Measurements from ENCODE around the gene FSTL1. TPM values are rescaled to one million over a fixed set of nuclear protein-coding genes. Genes with fewer than 3 reads are reported as not detected.
A peak's percentile ranks its signal among the peaks of the same experiment; 100 is the strongest.

Gene FSTL1, protein sequence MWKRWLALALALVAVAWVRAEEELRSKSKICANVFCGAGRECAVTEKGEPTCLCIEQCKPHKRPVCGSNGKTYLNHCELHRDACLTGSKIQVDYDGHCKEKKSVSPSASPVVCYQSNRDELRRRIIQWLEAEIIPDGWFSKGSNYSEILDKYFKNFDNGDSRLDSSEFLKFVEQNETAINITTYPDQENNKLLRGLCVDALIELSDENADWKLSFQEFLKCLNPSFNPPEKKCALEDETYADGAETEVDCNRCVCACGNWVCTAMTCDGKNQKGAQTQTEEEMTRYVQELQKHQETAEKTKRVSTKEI
- total RNA-seq, result 157 and 193 TPM in 2 replicates
- polyA plus RNA-seq (2012), result 991 TPM

DNA sequence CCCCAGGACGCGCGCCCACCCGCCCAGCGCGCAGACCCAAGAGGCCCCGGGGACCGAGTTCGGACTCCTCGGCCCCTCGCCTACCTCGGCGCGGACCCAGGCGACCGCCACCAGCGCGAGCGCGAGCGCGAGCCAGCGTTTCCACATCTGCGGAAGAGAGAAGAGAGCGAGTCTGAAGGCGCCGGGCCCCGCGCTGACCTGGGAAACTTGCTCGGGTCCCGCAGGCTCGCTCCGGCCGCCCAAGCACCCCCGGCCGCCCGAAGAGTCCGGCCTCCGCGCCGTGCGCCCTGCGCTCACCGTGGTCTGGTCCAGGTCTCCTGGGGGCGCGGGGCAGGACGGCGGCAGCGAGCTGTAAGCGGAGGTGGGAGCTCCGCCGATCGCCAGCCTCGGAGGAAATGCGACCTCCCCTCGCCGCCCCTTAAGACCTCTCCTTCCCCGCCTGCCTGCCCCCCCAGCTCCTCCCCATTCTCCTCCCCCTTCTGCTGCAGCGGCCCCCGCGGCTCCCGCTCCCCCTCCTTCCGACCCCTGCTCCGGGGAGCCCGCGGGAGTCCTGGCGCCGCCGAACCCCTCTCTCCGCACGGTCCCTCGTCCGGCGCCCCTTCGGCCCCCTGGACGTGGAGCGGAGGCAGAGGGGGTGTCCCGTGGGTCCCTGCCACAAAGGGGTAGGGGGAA, at the start of gene FSTL1:
Gene FSTL1, minus strand, starts transcription at position 393 of the 672 bp plus-strand sequence. Its CDS starts 246 bp downstream, at position 147.
- peak; percentile 54 for DNase-seq (ENCODE audit: low read depth)

DNA sequence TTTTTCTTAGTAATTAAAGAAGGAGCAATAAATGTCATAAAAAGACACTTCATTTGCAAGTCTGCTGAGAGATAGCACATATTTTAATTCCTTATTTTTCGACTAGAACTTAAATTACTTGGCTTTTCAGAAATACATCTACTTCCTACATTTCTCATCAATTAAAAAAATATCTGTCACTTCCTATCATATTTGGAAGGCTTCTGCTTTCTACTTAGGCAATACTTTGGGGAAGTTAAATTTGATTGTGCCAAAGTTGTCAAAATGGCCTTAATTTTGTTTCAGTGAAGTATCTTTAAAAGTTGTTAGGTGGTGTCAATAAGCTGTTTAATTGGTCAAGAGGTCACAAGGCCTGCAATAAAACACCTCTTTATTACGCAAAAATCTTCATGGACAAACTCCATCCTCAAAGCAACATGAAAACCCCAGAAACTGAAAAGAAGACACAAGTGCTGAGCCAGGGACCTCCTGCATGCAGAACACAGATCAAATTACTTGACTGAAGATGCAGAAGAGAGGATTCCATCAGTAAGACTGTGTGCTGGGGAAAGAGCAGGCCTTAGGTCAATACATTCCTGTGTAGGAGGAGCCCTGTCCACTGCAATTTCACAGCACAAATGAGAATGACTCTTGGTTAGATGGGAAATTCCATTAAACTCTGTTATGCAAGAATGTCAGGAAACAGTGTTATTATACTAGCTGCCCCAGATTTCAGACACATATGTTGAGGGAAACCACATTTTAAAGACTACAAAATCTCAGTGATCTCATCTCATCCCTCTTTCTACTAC, 48.0 kb upstream of the FSTL1 start:
- peak; percentile 64 for DNase-seq (ENCODE audit: low read depth)

DNA sequence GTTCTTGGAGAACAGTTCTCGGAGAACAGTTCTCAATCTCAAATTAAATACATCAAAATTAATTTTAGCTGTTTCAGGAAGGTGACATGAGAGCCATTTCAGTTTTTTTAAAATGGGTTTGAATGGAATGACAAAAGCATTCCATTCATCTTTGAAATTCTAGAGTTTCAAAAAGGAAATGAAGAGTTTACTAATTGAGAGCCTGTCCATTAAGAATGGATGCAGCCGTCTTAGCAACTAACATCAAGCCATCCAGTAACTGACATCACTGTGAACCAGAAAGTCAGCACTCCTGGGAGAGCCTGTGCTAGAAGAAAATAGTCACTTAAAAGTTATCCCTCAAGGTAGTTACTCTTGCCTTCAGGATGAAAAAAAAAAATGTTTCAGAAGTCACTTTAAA, 47.0 kb upstream of the FSTL1 start:
- no peak for DNase-seq (ENCODE audit: low read depth)

DNA sequence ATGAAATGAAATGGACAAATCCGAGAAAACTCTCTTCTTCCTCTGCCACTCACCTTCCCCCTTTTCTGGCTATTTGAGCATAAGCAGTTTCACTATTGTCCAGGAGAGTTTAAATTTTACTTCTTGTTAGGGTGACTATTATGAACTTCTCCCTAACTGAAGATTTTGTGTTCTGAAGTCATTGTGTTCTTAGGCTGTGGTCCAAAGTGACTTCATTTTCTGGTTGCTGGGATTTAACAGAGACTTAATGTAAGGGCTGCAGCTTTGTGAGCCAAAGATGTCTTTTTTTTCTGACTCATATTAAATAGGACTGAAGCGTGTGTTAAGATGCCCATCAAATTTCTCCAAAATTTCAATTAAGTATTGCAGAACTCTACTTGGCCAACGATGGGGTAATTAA, 46.5 kb upstream of the FSTL1 start:
- peak; percentile 50 for DNase-seq (ENCODE audit: low read depth)

DNA sequence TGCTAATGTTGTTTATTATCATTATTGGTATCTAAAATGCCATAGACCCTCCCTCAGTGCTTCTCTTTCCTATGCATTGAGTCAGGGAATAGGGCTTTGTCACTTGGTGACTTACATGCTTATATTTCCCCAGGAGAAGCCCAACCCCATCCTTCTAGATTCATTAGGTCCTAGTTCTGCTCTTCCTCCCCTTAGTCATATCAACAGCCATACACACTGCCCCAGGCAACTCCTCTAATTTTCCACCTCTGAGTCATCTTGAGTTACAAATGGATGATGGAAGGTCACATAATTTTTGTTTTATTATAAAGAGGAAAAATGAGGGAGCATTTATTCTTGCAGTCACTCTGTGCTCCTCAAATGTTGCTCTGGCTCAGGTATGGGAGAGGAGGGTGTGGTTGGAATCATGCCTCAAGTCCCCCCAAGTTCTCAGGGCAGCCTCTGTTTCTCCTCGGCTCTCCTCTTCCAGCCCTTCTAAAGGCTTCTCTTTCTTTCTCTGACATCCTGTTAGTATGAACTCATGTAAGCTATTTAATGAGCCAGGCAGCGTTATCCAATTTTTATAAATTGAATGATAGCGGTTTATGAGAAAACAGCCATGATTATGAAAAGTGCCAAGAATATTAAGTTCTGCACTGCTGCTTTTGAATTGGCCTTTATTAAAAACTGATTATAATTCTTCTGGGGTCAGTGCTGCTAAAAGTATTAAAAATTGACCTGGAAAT, 45.6 kb upstream of the FSTL1 start:
- no peak for DNase-seq (ENCODE audit: low read depth)

DNA sequence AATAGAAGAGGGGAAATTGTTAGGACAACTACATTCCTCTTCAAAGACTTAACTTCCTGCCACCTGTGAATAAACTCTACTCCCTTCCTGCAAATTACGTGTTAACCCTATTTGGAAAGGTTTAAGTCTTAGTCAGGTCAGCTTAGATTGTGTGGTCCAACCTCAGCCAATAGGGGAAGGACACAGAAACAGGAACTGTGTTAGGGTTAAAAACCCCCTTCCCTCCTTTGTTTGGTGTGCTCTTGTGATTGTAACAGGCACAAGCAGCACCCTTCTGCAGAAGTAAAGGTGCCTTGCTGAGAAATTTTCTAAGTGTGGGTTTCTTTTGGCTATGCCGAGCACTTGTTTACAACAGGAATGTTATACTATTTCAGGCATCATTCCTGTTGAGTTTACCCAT, 45.0 kb upstream of the FSTL1 start:
- DNase-seq (ENCODE audit: low read depth), result no peak

DNA sequence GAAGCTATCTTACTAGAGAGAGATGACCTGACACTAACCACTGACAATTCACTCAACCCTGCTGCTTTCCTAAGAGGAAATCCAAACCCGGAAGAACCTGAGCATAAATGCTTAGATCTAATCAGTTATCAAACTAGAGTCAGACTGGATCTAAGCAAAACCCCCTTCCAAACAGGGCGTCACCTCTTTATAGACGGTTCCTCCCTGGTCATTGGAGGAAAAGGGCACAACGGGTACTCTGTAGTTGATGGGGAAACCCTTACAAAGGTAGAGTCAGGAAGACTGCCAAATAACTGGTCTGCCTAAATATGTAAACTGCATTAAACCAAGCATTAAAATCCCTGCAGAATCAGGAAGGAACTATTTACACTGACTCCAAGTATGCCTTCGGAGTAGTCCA, 41.3 kb upstream of the FSTL1 start:
- DNase-seq (ENCODE audit: low read depth), result no peak

DNA sequence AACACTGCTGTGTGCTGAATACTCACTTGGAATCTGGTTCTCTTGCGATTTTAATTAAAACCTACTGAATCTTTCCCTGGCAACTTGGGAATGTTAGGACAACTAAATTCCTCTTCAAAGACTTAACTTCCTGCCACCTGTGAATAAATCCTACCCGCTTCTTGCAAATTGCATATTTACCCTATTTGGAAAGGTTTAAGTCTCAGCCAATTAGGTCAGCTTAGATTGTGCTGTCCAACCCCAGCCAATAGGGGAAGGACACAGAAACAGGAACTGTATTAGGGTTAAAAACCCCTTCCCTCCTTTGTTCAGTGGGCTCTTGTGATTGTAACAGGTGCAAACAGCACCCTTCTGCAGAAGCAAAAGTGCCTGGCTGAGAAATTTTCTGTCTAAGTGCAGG, 38.6 kb upstream of the FSTL1 start:
- DNase-seq (ENCODE audit: low read depth), result no peak

DNA sequence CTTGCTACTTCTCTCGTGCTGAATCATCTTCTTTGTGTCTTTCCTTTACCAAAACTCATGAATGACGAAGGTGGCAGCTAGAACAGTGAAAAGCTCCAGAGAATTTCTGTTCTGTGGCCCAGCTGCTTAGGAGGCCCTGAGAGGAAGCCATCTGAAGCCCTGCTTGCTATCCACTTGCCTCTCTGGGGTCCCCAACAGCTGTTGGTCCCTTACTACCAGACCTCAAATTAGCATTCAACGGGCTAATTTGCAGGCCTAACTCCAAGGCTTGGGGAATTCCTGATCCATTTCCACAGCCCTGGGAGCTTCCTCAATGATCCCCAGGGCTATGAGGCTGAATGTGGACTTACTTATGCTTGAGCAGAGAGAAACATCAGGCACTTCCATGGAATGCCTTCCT, 37.5 kb upstream of the FSTL1 start:
- no peak for DNase-seq (ENCODE audit: low read depth)

DNA sequence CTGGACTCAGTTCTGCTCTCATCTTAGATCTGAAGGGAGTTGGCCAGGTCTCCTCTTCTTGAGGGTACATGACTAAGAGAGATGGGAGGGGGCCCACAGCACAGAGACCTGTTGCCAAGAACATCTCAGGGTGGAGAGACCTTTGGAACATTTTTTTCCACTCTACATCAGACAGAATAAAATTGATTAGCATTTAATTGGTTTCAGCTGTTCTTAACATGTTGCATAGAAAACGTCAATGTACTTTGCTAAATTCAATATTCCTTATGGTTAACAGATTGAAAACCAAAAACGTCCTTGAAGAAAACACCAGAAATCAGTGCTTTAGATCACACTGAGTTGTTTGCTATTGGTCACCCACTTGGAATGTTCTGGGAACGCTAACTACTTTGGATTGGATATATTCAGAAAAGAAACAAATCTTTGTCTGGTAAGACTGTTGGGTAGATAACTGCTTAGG, 36.4 kb upstream of the FSTL1 start:
- no peak for DNase-seq (ENCODE audit: low read depth)

DNA sequence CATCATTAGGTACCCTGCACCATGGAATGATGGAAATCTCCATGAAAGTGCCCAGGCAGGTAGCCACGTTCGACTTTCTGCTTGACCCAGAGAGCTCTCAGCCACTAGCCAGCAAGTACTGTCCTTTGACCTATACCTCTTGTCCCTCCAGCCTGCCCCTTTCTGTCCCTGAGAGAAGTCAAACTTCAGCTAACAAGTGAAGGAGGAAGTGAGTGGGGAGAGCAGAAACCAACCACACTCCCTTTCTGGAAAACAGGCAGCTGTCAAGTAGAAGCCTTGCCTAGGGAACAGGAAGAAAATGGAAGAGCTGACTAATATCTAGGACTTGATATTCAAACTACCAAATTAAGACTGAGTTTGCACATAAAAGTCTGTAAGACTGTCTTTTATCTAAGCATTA, 30.3 kb upstream of the FSTL1 start:
- DNase-seq (ENCODE audit: low read depth), result peak; percentile 41

DNA sequence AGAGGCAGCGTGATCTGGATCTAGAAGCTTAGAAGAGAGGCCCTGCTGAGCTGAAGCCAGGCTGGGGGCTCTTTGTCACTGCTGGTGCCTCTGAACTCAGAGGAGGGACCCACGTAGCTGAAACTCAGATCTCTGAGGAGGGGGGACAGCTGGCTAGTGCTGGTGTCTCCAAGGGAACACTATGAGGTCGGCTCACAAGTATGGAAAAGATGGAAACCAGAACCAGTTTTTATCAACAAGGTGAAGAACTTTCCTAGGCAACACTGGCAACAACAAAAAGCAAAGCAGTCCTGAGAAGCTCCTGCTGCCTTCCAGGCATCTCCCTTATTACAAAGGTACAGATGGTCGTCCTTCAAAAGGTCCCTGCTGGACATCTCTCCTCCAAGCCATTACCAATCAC, 27.0 kb upstream of the FSTL1 start:
- no peak for DNase-seq (ENCODE audit: low read depth)

DNA sequence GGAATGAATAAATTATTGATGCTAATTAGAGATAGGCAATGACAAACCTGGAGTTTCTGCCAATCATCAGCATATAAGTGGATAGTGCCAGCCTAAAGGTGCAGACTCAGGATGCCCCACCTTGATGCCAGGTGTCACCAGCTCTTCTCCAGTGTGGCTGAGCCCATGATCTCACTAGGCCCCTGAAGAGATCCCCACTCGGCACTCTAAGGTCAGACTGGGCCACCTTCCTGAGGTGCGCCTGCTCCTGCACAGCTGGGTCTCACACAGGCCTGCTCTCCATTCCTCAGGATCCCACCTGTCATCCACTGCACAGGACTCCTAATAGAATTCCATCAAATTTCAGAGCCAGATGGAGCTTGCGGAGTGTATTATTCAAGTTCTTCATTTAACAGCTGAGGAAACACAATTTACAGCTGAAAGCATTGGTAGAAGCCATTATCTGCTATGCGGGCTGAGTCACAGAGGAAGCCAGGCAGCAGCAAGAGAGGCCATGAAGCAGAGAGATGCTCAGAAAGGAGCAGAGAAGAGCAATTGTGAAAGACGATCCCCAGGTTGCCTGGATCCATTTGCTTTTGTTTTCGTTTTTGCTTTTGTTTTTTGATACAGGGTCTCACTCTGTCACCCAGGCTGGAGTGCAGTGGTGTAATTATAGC, 25.1 kb upstream of the FSTL1 start:
- no peak for DNase-seq (ENCODE audit: low read depth)

DNA sequence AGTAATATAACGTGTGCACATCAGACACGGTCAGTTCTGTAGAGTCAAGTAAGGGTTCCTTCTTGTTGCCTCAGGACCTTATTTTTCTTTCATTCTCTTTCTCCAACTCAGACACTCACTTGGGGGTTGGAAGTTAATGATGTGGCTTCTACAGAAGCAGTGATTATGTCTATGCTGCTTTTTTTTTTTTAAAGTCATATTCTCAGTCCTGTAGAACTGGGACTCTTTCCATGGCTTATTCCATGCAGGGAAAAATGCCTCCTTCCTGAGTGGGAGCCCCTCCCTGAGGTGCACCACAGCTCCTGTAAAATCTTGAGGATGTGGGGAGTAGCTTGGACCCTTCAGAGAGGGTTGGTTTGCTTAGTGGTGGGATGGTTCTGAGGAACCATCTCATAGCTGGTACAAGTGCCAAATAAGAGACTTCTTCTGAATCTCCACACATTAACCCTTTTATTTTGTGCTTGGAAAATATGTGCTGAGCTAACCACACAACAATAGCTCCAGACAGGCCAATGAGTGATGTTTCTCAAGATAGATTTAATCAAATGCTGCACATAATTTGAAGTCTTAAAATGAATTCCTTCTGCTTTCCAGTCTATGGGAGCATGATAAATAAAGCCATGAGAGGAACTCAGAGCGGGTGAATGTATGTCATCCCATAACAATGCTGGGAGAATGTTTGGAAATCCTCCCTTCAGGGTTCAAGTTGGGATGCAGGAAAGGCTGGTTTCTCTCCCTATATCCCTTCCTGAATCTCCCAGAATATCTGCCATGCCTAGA, 23.3 kb upstream of the FSTL1 start:
- DNase-seq (ENCODE audit: low read depth), result no peak

DNA sequence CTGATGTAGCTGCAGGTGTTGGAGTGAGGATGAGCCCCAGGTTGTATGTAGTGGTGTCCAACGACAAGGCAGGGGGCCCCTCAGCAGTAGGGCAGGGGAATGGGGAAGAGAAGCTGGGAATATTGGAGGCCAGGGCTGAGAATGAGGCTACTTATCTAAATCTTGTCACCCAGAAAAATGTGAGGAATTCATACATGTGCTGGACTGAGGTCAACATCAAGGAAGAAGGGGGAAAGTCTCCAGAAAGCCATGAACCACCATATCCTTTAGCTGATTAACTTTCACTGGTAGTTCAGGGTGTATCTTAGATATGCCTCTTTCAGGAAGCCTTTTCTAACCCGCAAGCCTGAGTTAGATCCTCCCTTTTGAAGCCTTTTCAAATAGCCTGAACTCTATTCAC, 22.6 kb upstream of the FSTL1 start:
- DNase-seq (ENCODE audit: low read depth), result no peak

DNA sequence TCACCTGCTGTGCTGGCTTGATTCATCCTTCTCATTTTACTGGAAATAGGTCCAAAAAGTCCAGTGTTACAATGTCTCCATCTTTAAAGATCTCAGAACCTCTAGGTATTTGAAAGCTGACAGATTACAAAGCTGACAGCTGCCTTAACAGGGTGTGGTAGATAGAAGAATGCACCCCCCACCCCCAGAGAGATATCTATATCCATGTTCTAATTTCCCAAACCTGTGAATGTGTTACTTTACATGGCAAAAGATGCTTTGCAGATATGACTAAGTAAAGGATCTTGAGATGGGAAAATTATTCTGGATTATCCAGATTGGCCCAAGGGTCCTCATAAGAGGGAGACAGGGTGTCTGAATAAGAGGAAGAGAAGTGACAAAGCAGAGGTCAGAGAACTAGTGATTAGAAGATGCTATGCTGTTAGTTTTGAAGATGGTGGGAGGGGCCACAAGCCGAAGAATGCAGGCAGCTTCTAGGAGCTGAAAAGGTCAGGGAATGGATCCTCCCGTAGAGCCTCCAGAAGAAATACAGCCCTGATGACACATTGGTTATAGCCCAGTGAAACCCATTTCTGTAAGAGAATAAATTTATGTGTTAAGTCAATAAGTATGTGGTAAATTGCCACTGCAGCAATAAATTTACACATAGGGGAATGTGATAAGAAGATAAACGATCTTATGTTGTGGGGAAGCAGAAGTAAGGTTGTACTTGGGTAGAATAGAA, 21.5 kb upstream of the FSTL1 start:
- DNase-seq (ENCODE audit: low read depth), result peak; percentile 59

DNA sequence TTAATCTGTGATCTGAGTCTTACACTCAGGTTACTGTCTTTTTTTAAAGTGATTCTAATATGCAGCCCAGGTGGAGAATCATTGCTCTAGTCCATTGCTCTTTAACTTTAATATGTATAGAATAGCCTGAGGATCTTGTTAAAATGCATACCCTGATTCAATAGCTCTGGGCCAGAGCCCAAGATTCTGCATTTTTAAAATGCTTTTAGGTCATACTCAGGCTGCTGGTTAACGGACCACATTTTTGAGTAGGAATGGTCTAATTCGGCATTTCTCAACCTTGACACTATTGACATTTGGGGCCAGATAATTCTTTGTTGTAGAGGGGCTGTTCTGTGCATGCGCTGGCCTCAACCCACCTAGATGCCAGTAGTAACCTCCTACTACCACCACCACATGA, 20.9 kb upstream of the FSTL1 start:
- no peak for DNase-seq (ENCODE audit: low read depth)

DNA sequence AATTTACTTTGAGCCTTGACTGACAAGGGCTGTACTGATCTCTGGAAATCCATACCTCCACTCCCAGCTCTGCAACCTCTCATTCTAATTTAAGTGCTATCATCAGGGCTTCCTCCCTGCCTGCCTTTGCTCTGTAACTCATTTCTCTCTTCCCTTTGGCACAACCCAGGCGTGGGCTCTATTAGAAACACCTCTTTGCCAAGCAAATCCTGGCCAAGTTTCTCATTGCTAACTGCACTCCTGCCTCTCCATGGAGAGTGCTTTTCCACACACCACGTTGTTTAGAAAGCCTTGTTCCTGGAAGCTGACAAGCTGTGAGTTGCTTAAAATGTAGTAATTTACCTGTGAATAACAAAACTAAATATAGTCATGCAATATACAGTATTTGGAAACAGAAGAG, 20.1 kb upstream of the FSTL1 start:
- DNase-seq (ENCODE audit: low read depth), result no peak

DNA sequence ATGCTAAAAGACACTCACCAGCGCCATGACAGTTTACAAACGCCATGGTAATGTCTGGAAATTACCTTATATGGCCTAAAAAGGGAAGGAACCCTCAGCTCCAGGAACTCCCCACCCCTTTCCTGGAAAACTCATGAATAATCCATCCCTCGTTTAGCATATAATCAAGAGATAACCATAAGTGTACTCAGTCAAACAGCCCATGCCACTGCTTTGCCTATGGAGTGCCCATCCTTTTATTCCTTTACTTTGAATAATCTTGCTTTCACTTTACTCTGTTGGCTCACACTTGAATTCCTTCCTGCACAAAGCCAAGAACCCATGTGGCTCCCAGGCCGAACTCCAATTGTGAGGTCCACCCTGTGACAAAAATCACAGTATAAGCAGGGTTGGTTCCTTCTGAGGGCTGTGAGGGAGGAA, 19.1 kb upstream of the FSTL1 start:
- DNase-seq (ENCODE audit: low read depth), result no peak
